AML-193 (cell line): Measurements from ENCODE around the gene PSD4.
A peak's percentile ranks its signal among the peaks of the same experiment; 100 is the strongest.

ENCODE experiments used
- DNase-seq, 2 experiments: peaks; one replicate each; lab custom pipeline; 2025; lab: John Stamatoyannopoulos, UW

PSD4 gene

DNA sequence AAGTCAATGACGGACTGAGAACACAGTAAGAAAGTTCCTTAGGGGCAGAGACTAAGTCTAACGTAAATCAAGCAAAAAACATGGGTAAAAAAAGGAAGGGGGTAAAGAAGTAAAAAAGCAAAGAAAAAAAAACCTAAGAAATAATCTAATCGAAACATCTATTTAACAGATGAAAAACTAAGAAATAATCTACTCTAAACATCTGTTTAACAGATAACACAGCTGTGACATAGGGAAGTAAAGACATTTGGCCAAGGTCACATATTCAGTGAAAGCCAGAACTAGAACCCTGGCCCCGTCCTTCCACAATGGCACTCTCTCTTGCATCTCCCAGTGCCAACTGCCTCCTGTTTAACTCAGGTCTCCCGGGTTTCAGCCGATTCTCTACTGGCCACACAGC, 48.1 kb downstream of the PSD4 start:
- DNase-seq, result no peak

DNA sequence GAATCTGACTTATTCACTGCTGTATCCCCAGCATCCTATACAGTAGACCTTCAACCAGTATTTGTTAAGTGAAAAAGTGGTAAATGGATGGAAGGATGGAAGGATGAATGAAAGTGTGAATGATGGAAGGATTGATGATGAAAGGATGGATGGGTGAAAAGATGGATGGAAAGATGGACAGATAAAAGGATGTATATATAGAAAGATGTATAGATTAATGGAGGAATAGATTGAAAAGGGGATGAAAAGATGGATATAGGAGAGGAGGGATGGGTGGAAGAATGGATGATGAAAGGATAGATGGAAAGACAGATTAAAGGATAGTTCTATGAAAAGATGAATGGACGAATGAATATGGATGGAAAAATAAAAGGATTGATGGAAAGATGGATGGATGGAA, 50.0 kb downstream of the PSD4 start:
- DNase-seq, result no peak

DNA sequence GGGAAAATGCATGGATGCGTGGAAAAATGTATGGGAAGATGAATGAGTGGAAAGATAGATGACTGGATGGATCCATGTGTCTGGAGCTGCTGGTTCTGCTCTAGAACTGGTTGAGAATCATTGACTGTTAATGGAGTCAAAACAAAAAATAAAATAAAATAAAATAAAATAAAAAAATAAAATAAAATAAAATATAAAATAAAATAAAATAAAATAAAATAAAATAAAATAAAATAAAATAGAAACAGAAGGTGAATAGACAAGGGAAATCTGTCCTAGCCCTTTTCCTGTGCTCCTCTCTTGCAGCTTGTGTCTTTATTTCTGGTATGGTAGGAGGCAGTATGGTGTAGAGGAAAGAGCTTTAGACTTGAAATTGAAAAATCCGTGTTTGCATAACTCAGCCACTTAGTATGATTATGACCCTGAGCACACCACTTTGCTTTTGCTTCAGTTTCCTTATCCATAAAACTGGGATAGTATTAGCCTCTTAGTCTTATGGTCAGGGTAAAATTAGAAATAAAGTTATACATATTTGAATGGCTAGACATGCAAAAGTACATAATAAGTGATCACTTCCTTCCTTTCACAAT, 51.0 kb downstream of the PSD4 start:
- DNase-seq, result no peak

DNA sequence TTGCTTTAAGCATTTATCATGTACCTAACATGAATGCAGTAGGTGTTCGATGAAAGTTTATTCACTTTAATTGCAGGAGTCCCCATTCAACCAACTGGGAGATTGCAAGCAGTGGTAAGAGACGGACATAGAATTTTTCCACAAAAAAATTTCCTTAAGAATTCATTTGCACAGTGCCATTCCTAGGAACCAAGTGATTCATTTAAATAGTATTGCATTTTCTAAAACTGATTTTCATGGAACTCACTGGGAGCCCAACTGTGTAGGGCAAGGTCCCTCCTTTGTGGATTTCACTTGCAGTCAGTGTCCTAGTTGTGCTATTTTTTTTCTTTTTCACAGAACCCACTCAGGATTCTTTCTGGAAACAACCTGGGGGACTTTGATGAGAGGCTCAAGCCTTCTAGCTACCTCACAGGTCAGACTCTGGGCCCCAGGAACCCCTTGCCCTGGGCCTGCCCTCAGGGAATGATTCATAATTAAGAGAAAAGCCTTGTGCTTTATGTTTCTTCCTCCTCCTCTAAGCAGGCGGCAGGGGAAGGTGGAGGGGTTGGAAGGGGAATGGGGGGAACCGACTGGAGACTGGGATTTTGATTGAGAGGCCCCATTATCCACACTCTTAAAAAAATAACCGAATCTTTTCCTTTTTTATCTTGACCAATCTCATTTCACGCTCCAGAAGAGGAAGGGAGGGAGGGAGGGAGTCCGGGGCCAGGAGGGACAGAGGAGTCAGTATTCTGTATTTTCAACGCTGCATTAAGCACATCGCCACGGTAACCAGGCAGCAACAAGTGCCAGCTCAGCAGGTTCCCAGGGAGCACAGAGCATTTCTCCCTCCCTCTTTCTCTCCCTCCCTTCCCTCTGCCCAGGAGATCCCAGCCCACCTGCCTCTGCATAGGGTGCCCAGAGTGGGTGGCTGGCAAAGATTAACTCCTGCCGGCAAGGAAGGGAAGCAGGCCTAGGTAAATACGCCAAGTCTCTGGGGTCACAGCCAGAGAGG, 51.8 kb downstream of the PSD4 start:
- no peak for DNase-seq

DNA sequence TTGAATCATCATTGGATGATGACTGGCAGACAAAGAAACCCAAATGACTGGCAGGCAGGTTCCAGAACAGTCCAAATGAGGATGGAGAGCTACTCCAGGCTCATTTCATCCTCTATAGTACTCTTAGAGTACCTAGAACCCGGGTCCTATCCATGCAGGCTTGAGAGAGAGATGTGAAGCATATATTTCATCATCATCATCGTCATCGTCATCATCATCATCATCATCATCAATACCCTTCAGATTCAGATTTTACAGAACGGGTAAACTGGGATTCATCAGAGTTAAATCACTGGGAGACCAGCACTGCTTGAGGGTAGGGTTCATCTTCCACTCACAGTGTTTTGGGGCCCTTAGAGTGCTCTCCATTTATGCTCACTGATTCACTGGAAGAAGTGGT, 52.7 kb downstream of the PSD4 start:
- no peak for DNase-seq

DNA sequence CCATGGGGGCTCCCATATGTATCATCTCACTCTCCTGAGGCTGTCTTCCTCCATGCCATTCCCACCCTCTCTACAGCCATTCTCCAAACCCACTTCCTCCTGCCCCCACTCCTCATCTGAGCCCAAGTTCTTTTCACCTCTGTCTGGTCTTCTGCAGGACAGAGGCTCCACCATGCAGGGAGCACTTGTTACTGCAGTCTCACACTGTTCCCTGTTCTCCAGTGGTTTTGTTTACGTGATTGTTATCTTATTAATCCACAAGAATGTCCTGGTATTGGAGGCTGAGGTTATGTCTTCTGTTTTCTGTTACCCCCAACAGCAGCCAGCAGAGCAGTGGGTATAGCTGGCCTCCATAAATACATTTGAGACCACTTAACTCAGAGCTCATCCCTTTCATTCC, 53.5 kb downstream of the PSD4 start:
- DNase-seq, result no peak

DNA sequence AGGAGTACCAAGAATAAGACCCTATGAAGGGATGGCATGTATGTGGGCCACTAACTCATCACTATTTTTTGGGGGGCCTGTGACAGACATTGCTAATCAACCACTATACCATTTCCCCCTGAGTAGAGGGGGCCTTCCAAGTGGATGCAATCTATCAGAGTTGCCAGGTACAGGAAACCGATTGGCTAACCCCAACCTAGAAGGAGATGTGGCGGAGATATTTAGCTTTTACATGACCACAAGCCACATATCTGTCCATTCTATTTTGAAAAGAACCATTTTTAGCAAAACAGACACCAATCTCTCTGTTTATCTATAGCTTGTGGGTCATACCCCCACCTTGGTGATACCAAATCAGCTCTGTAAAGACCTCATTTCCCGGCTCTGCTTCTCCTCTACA, 53.9 kb downstream of the PSD4 start:
- DNase-seq, result no peak

DNA sequence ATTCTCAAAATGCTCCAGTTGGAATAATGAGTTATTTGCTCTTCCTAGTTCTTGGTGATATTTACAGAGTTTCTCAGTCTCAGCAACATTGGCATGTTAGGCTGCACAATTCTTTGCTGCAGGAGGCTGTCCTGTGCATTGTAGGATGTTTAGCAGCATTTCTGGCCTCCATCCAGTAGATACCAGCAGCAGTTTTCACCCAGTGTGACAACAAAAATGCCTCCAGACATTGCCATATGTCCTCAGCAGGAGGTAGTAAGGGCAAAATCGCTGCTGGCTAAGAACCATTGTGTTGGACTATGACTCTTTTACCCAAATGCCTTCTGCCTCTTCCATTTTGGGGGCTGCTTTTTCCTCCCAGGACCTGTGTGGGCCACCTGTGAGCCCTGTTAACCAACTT, 54.6 kb downstream of the PSD4 start:
- no peak for DNase-seq

DNA sequence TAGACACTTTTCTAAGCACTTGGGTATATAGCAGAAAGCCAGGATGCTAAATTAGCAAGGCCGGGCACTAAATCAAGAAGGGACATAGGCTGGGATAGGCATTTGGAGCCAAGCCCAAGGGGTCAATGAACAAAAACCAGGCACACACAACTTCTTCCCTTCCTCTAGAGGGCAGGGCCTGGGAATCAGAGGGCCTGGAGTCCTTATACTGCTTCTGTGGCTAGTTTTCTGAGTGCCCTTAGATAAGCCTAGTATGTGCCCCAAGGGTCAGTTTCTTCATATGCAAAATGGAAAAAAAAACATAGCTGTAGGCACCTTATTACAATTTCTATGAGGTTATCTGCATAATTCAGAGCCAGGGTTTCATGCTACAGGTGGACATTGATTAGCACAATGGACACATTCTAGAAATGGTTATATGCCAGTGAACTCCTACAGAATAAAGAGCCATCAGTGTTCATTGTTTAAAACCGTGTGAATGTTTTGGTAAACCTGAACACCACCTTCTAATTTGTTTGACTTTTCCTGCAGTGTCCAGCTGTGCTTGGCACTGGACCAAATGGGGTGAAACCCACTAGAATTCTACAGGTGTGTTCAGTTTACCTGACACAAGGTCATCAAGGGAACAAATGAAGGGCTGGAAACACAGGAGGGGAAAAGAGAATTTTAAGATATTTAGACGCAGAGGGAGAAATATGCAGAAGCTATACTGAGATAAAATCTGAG, 55.4 kb downstream of the PSD4 start:
- no peak for DNase-seq

DNA sequence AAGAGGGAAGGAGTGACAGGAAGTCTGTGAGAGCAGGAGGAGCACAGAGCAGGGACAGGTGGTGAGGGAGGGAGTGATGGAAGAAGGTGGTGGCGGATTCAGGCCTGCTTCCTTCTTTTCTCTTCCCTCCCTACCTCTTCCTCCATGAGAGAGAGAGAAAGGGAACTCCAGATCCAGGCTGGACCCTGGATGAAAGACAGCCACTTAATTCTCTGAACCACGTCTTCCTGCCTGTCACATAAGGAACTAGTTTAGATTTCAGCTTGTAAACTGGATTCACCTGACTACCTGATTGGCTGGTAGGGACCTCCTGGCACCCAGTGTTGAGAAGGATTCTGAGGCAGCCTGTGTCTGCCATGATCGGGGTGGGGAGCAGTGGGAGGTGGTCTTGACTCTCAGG, 56.0 kb downstream of the PSD4 start:
- no peak for DNase-seq

DNA sequence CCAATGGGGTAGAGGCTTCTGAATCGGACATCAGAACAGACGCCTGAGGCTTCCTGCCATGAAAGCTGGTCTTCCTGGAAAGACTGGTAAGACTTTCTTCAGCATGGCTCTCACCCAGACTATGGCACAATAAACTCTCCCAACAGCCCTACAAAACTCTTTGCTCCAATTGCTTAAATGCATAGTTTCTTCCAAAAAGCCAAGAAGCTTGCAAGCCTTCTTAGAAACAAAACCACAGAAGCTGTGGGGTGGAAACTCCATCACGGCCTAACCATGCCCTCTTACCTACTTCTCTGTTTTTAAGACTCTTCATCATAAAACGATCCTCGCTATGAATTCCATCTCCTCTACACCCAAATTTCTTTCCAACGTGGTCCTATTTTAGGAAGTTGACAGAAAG, 56.8 kb downstream of the PSD4 start:
- peak; percentile 72 to 80 for DNase-seq

DNA sequence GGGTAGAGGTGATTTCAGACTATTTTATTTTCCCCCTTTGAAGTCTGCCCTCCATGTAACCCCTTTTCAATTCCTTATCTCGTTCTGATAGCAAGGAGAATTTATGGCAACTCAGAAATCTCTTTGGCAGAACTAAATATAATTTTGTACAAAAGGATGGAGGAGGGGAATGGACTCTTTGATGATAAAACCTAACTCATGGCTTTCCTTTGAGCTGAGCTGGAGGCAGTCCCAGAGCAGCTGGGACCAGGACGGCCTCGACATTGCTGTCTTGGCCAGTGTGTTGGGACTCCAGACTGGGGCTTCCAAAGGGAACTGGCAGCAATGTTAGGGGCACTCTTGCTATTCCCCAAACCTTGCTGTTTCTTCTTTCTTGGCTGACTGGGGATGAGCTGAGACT, 57.3 kb downstream of the PSD4 start:
- no peak for DNase-seq

DNA sequence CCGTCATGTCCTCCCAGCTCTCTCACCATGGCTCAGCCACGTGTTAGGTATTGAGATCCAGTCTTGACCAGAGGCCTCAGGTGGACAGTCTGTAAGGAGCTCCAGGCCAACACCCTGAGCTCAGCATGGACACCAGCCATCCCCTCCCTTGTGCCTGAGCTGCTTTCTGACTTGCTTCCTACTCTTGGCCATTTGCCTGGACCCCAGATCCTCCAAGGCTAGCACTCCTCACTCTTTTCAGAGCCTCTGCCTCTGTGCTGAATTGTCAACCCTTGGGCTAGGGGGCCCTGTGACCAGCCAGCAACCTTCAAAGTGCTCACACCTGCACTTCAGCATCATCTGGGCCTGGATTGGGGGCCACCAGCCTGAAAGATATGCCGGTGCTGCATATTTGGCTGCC, 58.4 kb downstream of the PSD4 start:
- DNase-seq, result no peak

DNA sequence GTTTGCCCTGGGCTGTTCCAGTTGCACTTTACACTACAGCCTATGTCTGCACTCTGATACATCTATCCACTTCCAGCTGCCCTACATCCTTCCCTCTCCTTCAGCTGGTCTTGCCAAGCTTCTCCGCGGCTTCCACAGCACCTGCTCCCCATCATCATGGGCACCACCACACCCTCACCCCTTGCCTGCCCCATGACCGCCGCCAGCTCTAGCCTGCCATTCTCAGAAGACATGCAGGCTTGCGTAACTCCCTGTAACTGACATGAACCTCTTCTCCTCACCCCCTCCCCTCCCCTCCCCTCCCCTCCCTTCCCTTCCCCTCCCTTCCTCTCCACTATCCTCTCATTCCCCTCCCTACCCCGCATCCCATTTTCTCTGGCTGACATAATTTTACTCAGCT, 59.0 kb downstream of the PSD4 start:
- DNase-seq, result peak; percentile 35 to 53

DNA sequence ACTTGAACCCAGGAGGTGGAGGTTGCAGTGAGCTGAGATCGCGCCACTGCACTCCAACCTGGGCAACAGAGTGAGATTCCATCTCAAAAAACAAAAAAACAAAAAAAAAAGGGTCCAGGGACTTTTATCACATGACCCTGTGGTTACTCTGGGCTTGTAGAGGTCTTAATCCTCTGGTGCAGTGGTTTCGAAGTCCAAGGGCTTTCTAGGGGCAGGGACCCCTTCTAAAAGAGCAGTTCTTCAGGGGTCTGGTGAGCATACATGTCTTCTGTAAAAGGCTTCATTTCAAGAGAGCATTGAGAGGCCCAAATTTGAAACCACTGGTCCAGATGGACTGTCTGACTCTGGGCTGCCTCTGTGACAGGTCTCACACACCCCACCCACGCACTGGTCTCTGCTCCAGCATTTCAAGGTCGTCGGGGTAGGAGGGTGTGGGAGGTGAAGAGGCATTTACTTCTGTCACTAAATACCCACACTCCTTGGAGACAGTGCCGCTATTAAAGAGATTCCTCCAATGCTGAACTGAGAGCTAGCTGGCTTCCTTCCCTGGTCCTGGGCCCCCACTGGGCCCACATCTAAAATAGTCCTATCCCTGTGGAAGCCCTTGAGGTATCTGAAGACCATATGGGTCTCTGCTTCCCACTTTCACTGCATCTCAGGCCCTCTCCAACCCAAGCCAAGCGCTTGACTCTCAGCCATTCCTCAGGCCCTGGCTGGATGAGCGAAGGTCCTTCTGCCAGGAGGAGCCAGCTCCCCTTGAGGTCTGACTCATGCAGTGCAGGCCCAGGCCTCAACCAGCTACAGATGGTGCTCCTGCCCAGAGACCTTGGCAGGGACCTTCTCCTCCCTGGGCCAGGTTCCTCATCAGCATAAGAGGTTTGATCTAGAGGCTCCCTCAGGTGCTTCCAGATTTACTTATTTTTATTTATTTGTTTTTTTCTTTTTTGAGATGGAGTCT, 60.1 kb downstream of the PSD4 start:
- DNase-seq, result peak in 1 of 2 experiments; percentile 47

DNA sequence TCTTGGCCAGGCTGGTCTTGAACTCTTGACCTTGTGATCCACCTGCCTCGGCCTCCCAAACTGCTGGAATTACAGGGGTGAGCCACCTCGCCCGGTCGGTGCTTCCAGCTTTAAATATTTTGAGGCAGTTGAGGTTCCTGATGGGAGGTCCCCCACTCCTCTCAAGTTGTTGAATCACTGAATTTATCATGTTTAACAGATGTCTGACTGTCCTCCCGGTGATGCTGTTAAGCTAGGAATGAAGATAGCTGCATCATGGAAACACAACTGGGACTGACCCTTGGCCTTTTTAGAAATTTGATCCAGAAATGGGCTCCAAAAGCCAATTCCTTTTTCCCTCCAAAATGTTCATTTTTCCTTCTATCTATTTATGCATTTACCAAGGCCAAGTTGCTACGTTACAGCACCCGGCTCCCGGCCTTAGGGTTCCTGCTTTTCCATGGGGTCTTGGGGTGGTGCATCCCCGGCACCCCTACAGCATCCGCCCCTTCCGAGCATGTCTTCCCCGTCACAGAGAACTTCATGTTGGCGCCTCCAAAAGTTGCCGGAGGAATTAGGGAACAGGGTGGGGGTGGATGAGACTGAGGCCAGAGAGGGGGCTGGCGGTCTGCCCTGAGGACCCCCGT, 61.1 kb downstream of the PSD4 start:
- no peak for DNase-seq

DNA sequence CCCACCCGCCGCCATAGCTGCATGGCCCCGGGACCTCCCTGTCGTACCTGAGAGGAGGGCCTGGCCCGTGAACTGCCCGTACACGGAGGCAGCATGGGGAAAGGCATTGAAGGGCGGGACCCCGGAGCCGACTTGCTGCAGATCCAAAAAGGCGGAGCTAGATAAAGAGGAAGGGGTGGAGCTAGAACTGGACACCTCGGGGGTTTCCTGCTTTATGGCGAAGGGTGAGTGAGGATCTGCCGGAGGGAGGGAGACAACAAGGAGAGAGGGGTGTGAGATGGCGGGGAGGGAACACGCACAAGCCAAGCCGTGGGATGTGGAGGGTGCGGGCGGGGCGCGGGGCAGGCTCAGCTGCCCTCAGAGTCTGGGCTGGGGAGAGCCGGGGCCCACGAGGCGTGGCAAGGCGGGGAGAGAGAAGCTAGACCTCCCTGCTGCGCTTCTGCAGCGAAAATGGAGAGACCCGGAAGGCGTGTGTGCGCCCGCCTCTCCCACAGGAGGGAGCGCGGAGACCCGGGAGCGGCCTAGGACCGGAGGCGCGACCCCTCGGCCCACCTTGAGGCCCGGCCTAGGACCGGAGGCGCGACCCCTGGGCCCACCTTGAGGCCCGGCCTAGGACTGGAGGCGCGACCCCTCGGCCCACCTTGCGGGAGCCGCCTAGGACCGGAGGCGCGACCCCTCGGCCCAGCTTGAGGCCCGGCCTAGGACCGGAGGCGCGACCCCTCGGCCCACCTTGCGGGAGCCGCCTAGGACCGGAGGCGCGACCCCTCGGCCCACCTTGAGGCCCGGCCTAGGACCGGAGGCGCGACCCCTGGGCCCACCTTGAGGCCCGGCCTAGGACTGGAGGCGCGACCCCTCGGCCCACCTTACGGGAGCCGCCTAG, 61.8 kb downstream of the PSD4 start:
- peak; percentile 93 to 94 for DNase-seq

DNA sequence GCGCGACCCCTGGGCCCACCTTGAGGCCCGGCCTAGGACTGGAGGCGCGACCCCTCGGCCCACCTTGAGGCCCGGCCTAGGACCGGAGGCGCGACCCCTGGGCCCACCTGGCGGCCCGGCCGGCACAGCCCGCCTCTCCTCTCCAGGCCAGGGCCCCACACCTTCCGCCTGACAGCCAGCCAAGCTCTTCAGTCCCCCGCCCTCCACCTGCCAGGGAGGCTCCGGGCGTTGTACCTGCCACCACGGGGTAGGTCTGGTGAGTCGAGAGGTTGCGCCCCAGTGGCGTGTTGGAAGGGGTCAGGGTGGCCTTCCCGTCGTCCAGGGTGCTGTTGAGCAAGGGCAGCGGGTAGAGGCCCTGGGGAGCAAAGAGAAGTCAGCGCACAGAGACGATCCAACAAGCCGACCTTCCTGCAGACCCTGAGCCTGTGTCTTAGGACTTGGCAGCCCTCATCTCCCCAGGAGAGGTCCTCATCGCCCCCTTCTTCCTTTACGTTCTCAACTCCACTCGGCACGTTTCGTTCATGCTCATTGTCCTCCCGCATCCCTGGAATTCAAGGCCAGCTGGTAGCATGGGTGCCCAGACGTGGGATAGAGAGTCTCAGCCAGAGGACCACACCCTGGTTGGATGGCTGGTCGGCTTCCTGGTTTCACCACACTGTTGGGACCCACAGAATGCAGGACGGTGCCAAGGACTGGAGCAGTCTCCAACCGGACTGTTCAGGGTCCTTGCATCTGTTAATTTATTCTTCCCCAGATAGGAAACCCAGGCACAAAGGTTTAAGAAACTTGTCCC, 62.8 kb downstream of the PSD4 start:
- no peak for DNase-seq

DNA sequence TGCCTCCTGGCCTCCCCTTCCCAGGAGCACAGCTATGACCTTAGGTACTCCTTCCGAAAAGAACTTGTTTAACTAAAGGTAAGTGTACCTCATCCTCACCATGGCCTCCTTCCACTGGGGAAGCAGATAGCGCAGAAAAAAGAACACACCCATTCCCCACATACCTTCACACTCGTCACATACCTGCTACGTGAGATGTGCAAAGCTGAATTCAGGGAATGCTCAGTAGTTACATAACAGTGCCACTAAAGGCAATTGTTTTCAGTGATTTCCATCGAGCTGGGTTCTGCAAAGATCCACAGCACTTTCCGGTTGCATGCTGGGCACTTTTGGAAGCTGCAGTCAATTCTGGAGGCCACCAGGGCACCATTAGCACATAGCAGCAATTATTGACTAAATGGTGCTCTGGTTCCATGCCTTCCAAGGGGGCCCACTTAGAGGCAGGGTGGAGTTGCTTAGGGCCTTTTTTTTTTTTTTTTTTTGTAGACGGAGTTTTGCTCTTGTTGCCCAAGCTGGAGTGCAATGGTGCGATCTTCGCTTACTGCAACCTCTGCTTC, 63.9 kb downstream of the PSD4 start:
- DNase-seq, result no peak
